Measurements from ENCODE around the gene UBE3C.

UBE3C gene

GRCh38 chr7:157228864-157229422, 90.2 kb downstream of the UBE3C start:
- no peaks in the 10 kb centered on the region for H3K79me2 ChIP-seq (ENCODE audit: insufficient read depth, low read length)
- no peaks in the 10 kb centered on the region for H3F3A ChIP-seq (ENCODE audit: insufficient read depth, low read length)
- H3K27ac ChIP-seq (ENCODE audit: low read depth, low read length, poor library complexity, severe bottlenecking) = no peak overlapping the region
- no peaks in the 10 kb centered on the region for H3K27me3 ChIP-seq (ENCODE audit: insufficient read depth, low read length)
- H2AFZ ChIP-seq (ENCODE audit: low read length) = no peak overlapping the region
- no peaks in the 10 kb centered on the region for H3K9me3 ChIP-seq (ENCODE audit: low read length)
- H3K4me2 ChIP-seq (ENCODE audit: low read length) = no peak overlapping the region
- H4K20me1 ChIP-seq (ENCODE audit: insufficient read depth, low read length) = no peaks in the 10 kb centered on the region
- H3K4me3 ChIP-seq (ENCODE audit: low read depth, low read length, poor library complexity, severe bottlenecking) = no peak overlapping the region
- peaks cover 74% of the 10 kb centered on the region for H3K36me3 ChIP-seq (ENCODE audit: insufficient read depth, low read length)
- TF ChIP-seq CTCF (IDR thresholded peaks at IDR 0.05; ENCODE audit: low read length) = peak; percentile 81
- TF ChIP-seq EZH2 (IDR thresholded peaks at IDR 0.05; ENCODE audit: borderline replicate concordance, low read length) = no peak
- H3K9me2 ChIP-seq (ENCODE audit: low read depth, low read length) = no peaks in the 10 kb centered on the region
- H3K9ac ChIP-seq (ENCODE audit: low read length) = no peak overlapping the region
- H3K4me1 ChIP-seq (ENCODE audit: insufficient read depth, low read length, severe bottlenecking) = no peaks in the 10 kb centered on the region

DNA sequence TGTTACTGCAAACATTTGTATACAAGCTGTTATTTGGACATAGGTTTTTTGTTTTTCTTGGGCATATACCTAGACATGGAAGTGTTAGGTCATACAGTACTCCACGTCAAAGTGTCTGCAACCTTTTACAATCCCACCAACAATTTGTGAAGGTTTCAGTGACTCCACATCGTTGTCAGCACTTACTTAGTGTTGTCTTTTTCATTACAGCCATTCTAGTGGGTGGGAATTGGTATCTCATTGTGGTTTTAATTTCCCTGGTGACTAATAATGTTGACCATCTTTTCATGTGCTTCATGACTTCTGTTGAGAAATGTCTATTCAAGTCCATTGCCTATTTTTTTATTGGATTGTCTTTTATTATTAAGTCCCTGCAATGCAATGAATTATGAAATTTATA, 95.0 kb downstream of the UBE3C start:
- peaks cover 90% of the 10 kb centered on the region for H3K36me3 ChIP-seq (ENCODE audit: insufficient read depth, low read length)
- H3F3A ChIP-seq (ENCODE audit: insufficient read depth, low read length) = no peaks in the 10 kb centered on the region
- H3K27ac ChIP-seq (ENCODE audit: low read depth, low read length, poor library complexity, severe bottlenecking) = no peak overlapping the region
- H3K4me2 ChIP-seq (ENCODE audit: low read length) = no peak overlapping the region
- H4K20me1 ChIP-seq (ENCODE audit: insufficient read depth, low read length) = no peaks in the 10 kb centered on the region
- TF ChIP-seq CTCF (IDR thresholded peaks at IDR 0.05; ENCODE audit: low read length) = no peak
- TF ChIP-seq EZH2 (IDR thresholded peaks at IDR 0.05; ENCODE audit: borderline replicate concordance, low read length) = no peak
- no peaks in the 10 kb centered on the region for H3K9me3 ChIP-seq (ENCODE audit: low read length)
- H3K79me2 ChIP-seq (ENCODE audit: insufficient read depth, low read length) = no peaks in the 10 kb centered on the region
- no peaks in the 10 kb centered on the region for H3K4me1 ChIP-seq (ENCODE audit: insufficient read depth, low read length, severe bottlenecking)
- H3K4me3 ChIP-seq (ENCODE audit: low read depth, low read length, poor library complexity, severe bottlenecking) = no peak overlapping the region
- no peaks in the 10 kb centered on the region for H3K27me3 ChIP-seq (ENCODE audit: insufficient read depth, low read length)
- no peaks in the 10 kb centered on the region for H3K9me2 ChIP-seq (ENCODE audit: low read depth, low read length)
- no peak overlapping the region for H3K9ac ChIP-seq (ENCODE audit: low read length)
- no peak overlapping the region for H2AFZ ChIP-seq (ENCODE audit: low read length)

DNA sequence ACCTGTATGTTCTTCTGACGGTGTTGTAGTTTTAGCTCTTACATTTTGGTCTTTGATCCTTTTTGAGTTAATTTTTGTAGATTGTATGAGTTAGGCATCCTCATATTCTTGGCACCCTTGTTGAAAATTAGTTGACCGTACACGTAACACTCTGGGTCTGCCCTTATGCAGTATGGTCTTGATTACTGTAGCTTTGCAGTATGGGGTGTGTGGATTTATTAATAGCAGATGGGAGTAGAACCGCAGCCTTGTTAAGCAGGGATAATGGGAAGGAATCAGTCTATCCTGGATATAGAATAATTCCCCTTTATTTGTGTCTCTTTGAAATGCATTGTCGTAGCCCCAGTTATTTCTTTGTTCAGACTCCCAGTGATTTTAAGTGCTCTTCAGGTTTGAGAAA, 95.5 kb downstream of the UBE3C start:
- no peak overlapping the region for H3K9ac ChIP-seq (ENCODE audit: low read length)
- no peak overlapping the region for H3K27ac ChIP-seq (ENCODE audit: low read depth, low read length, poor library complexity, severe bottlenecking)
- no peaks in the 10 kb centered on the region for H3K27me3 ChIP-seq (ENCODE audit: insufficient read depth, low read length)
- no peaks in the 10 kb centered on the region for H3K9me3 ChIP-seq (ENCODE audit: low read length)
- no peak overlapping the region for H3K4me2 ChIP-seq (ENCODE audit: low read length)
- H4K20me1 ChIP-seq (ENCODE audit: insufficient read depth, low read length) = no peaks in the 10 kb centered on the region
- no peak for TF ChIP-seq EZH2 (IDR thresholded peaks at IDR 0.05; ENCODE audit: borderline replicate concordance, low read length)
- TF ChIP-seq CTCF (IDR thresholded peaks at IDR 0.05; ENCODE audit: low read length) = no peak
- no peaks in the 10 kb centered on the region for H3K4me1 ChIP-seq (ENCODE audit: insufficient read depth, low read length, severe bottlenecking)
- H2AFZ ChIP-seq (ENCODE audit: low read length) = no peak overlapping the region
- H3K4me3 ChIP-seq (ENCODE audit: low read depth, low read length, poor library complexity, severe bottlenecking) = no peak overlapping the region
- H3K36me3 ChIP-seq (ENCODE audit: insufficient read depth, low read length) = peaks cover 92% of the 10 kb centered on the region
- H3K9me2 ChIP-seq (ENCODE audit: low read depth, low read length) = no peaks in the 10 kb centered on the region
- no peaks in the 10 kb centered on the region for H3K79me2 ChIP-seq (ENCODE audit: insufficient read depth, low read length)
- H3F3A ChIP-seq (ENCODE audit: insufficient read depth, low read length) = no peaks in the 10 kb centered on the region

Data from OCI-LY1 (cell line).